GM12878 (cell line): ENCODE data around the gene CYP1A2. TPM values are rescaled to one million over a fixed set of nuclear protein-coding genes. Genes with fewer than 3 reads are reported as not detected.
A peak's percentile ranks its signal among the peaks of the same experiment; 100 is the strongest.

Experiments
- BHLHE40 ChIP-seq, 2 experiments: fragments of 450-650 bp in 1 of 2; IDR thresholded peaks; 2 replicates each; pipeline ENCODE4 v1.6.1; 2011 to 2017; ENCODE audit warnings: low read depth in 2 of 2, borderline replicate concordance in 1 of 2, improper control_type of control experiment in 1 of 2, low read length in 1 of 2, mild to moderate bottlenecking in 1 of 2
- CBFB ChIP-seq: IDR thresholded peaks from 2 replicates; pipeline ENCODE4 v1.6.1; 2016; ENCODE audit warnings: antibody characterized with exemption, low read depth
- CBX3 ChIP-seq: fragments of 200-600 bp; sonication (generic); IDR thresholded peaks from 2 replicates; pipeline ENCODE4 v1.6.1; 2016; ENCODE audit warnings: low read depth, borderline replicate concordance
- CEBPB ChIP-seq, 2 experiments: fragments of 150-350 bp in 1 of 2; IDR thresholded peaks; 2 replicates each; pipeline ENCODE4 v1.6.1; 2012 to 2014; ENCODE audit warnings: low read depth in 2 of 2, low read length in 2 of 2, borderline replicate concordance in 1 of 2, inconsistent platforms in 1 of 2
- CHD4 ChIP-seq: fragments of 200-600 bp; sonication (generic); IDR thresholded peaks from 2 replicates; pipeline ENCODE4 v1.6.1; 2016; ENCODE audit warnings: mild to moderate bottlenecking
- MXI1 ChIP-seq: fragments of 150-350 bp; IDR thresholded peaks from 2 replicates; pipeline ENCODE4 v1.6.1; 2011; ENCODE audit warnings: low read depth, mild to moderate bottlenecking, inconsistent platforms, low read length, improper control_type of control experiment
- NR2F1 ChIP-seq: fragments of 450-650 bp; conservative IDR thresholded peaks from 2 replicates; pipeline ENCODE4 v1.6.1; 2017; ENCODE audit warnings: mild to moderate bottlenecking
- RELA ChIP-seq: fragments of 450-650 bp; IDR thresholded peaks from 2 replicates; pipeline ENCODE4 v1.8.0; 2014; ENCODE audit warnings: borderline replicate concordance; ENCODE audit not compliant: partially characterized antibody
- TCF7 ChIP-seq: IDR thresholded peaks from 2 replicates; pipeline ENCODE4 v1.6.1; 2014; ENCODE audit warnings: antibody characterized with exemption, borderline replicate concordance
- ZNF384 ChIP-seq: IDR thresholded peaks from 2 replicates; pipeline ENCODE4 v1.6.1; 2012; ENCODE audit warnings: low read depth, mild to moderate bottlenecking, low read length, improper control_type of control experiment, borderline replicate concordance
- polyA plus RNA-seq, 11 experiments: library from polyadenylated mRNA; depleted of rRNA in 4 of 11; unstranded in 6 of 11; stranded (reverse) in 5 of 11; fragments of >200 nt; fragmentation: Nextera tagmentation in 4 of 11; fragmentation: Illumina TruSeq in 1 of 11; extraction: Ambion mirVana in 4 of 11; extraction: Trizol in 1 of 11; gene quantifications; 1 replicate in 1 of 11; 2 replicates in 10 of 11; pipeline versions ENCODE4 v1.2.1 to v1.2.3, GENCODE V29; 2011 to 2016; ENCODE audit warnings: inconsistent platforms in 2 of 11, missing spikeins in 2 of 11, low read depth in 1 of 11
- total RNA-seq, 4 experiments: library from RNA; depleted of rRNA in 3 of 4; stranded (reverse); fragments of >200 nt in 3 of 4; fragmentation: Illumina TruSeq in 1 of 4; extraction: Trizol in 1 of 4; gene quantifications; 2 replicates each; pipeline versions ENCODE4 v1.2.1 to v1.2.3, GENCODE V29; 2013 to 2021
- TF ChIP-seq, protein P1 (sequence below): IDR thresholded peaks from 2 replicates; pipeline ENCODE4 v1.6.1; 2012; ENCODE audit warnings: mild to moderate bottlenecking, low read depth, low read length
- TF ChIP-seq, protein P2 (sequence below): fragments of 450-650 bp; IDR thresholded peaks from 2 replicates; pipeline ENCODE4 v1.6.1; 2017; ENCODE audit warnings: mild to moderate bottlenecking, low read depth, inconsistent platforms; ENCODE audit not compliant: poor library complexity, severe bottlenecking
- TF ChIP-seq, protein P3 (sequence below): fragments of 450-650 bp; IDR thresholded peaks from 2 replicates; pipeline ENCODE4 v1.6.1; 2016; ENCODE audit warnings: mild to moderate bottlenecking
- TF ChIP-seq, protein P4 (sequence below): fragments of 450-650 bp; IDR thresholded peaks from 2 replicates; pipeline ENCODE4 v1.6.1; 2018; ENCODE audit warnings: mild to moderate bottlenecking, low read depth, moderate library complexity; ENCODE audit not compliant: partially characterized antibody
- TF ChIP-seq, protein P5 (sequence below): fragments of 450-650 bp; formaldehyde crosslinking; IDR thresholded peaks from 2 replicates; pipeline ENCODE4 v1.4.0; 2022; ENCODE audit warnings: mild to moderate bottlenecking, moderate library complexity

CYP1A2 gene
- total and polyA plus RNA-seq, 10 of the 15 experiments (the other 5 are each of a cell fraction or from before 2014, with no cell fraction given) = 0.03 to 0.09 (median 0.05) TPM; not detected in 7

DNA sequence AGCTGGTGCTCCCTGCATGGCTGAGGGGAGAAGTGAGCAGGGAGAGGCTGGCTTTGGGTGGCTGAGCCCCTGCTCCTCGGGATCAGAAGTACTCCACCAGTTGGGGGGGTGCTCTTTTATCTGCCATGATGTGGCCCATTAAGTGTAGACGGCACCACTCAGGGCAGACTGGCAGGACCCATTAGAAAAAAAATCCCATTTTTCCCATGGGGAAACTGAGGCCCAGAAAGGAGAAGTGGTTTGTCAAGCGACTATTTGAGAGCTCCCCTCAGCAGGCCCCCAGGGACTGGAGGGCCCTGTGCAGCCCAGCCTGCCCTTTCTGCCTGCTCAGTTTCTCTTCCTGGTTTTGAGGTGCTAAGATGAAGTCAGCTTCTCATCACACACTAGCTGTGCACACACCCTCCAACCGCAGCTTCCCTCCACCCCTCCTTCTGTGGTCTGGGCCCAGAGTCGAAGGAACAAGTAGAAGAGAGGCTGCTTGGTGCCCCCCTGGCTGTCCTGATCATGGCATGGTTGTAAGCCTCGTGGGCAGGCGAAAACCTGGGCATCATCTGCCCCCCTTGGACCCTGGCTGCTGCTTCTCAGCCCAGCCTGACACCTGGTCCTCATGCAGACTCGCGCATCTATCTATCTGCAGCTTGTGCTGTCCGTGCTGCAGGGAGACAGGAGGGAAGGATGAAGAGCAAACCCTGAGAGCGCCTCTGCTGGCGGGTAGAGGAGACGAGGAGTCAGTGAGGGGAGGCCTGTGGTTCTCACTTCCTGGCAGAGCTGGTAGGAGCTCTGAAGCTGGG lies 38.8 kb downstream of the CYP1A2 start (continued):
- TF ChIP-seq, protein P1, sequence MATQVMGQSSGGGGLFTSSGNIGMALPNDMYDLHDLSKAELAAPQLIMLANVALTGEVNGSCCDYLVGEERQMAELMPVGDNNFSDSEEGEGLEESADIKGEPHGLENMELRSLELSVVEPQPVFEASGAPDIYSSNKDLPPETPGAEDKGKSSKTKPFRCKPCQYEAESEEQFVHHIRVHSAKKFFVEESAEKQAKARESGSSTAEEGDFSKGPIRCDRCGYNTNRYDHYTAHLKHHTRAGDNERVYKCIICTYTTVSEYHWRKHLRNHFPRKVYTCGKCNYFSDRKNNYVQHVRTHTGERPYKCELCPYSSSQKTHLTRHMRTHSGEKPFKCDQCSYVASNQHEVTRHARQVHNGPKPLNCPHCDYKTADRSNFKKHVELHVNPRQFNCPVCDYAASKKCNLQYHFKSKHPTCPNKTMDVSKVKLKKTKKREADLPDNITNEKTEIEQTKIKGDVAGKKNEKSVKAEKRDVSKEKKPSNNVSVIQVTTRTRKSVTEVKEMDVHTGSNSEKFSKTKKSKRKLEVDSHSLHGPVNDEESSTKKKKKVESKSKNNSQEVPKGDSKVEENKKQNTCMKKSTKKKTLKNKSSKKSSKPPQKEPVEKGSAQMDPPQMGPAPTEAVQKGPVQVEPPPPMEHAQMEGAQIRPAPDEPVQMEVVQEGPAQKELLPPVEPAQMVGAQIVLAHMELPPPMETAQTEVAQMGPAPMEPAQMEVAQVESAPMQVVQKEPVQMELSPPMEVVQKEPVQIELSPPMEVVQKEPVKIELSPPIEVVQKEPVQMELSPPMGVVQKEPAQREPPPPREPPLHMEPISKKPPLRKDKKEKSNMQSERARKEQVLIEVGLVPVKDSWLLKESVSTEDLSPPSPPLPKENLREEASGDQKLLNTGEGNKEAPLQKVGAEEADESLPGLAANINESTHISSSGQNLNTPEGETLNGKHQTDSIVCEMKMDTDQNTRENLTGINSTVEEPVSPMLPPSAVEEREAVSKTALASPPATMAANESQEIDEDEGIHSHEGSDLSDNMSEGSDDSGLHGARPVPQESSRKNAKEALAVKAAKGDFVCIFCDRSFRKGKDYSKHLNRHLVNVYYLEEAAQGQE = 0 out of 2 replicates have a peak, but pooled peaks have one; percentile 36
- TF ChIP-seq RELA (peak; percentile 11), CBFB (peak; percentile 99), CBX3 (no peak), ZNF384 (0 out of 2 replicates have a peak, but pooled peaks have one; percentile 6), NR2F1 (peak; percentile 81), MXI1 (peak; percentile 80), CEBPB (IDR thresholded peaks at IDR 0.05; ENCODE audit: borderline replicate concordance in 1 of 2, low read depth in 2 of 2, low read length in 2 of 2) (no peak), CHD4 (no peak), BHLHE40 (IDR thresholded peaks at IDR 0.05; ENCODE audit: borderline replicate concordance in 1 of 2, low read depth in 2 of 2, low read length in 1 of 2) (peak; percentile 84), TCF7 (no peak; the same call in 1 of the 2 replicates)
- TF ChIP-seq, protein P2, sequence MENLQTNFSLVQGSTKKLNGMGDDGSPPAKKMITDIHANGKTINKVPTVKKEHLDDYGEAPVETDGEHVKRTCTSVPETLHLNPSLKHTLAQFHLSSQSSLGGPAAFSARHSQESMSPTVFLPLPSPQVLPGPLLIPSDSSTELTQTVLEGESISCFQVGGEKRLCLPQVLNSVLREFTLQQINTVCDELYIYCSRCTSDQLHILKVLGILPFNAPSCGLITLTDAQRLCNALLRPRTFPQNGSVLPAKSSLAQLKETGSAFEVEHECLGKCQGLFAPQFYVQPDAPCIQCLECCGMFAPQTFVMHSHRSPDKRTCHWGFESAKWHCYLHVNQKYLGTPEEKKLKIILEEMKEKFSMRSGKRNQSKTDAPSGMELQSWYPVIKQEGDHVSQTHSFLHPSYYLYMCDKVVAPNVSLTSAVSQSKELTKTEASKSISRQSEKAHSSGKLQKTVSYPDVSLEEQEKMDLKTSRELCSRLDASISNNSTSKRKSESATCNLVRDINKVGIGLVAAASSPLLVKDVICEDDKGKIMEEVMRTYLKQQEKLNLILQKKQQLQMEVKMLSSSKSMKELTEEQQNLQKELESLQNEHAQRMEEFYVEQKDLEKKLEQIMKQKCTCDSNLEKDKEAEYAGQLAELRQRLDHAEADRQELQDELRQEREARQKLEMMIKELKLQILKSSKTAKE = peak; percentile 82
- TF ChIP-seq, protein P3, sequence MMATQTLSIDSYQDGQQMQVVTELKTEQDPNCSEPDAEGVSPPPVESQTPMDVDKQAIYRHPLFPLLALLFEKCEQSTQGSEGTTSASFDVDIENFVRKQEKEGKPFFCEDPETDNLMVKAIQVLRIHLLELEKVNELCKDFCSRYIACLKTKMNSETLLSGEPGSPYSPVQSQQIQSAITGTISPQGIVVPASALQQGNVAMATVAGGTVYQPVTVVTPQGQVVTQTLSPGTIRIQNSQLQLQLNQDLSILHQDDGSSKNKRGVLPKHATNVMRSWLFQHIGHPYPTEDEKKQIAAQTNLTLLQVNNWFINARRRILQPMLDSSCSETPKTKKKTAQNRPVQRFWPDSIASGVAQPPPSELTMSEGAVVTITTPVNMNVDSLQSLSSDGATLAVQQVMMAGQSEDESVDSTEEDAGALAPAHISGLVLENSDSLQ = peak; percentile 65
- TF ChIP-seq, protein P4, sequence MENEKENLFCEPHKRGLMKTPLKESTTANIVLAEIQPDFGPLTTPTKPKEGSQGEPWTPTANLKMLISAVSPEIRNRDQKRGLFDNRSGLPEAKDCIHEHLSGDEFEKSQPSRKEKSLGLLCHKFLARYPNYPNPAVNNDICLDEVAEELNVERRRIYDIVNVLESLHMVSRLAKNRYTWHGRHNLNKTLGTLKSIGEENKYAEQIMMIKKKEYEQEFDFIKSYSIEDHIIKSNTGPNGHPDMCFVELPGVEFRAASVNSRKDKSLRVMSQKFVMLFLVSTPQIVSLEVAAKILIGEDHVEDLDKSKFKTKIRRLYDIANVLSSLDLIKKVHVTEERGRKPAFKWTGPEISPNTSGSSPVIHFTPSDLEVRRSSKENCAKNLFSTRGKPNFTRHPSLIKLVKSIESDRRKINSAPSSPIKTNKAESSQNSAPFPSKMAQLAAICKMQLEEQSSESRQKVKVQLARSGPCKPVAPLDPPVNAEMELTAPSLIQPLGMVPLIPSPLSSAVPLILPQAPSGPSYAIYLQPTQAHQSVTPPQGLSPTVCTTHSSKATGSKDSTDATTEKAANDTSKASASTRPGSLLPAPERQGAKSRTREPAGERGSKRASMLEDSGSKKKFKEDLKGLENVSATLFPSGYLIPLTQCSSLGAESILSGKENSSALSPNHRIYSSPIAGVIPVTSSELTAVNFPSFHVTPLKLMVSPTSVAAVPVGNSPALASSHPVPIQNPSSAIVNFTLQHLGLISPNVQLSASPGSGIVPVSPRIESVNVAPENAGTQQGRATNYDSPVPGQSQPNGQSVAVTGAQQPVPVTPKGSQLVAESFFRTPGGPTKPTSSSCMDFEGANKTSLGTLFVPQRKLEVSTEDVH = peak; percentile 37
- TF ChIP-seq, protein P5, sequence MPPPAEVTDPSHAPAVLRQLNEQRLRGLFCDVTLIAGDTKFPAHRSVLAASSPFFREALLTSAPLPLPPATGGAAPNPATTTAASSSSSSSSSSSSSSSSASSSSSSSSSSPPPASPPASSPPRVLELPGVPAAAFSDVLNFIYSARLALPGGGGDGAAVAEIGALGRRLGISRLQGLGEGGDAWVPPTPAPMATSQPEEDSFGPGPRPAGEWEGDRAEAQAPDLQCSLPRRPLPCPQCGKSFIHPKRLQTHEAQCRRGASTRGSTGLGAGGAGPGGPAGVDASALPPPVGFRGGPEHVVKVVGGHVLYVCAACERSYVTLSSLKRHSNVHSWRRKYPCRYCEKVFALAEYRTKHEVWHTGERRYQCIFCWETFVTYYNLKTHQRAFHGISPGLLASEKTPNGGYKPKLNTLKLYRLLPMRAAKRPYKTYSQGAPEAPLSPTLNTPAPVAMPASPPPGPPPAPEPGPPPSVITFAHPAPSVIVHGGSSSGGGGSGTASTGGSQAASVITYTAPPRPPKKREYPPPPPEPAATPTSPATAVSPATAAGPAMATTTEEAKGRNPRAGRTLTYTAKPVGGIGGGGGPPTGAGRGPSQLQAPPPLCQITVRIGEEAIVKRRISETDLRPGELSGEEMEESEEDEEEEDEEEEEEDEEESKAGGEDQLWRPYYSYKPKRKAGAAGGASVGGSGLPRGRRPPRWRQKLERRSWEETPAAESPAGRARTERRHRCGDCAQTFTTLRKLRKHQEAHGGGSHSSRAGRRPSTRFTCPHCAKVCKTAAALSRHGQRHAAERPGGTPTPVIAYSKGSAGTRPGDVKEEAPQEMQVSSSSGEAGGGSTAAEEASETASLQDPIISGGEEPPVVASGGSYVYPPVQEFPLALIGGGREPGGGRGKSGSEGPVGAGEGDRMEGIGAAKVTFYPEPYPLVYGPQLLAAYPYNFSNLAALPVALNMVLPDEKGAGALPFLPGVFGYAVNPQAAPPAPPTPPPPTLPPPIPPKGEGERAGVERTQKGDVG (CRISPR knock-in tag) = no peak
